IMR-90 (cell line): ENCODE results near the gene MYO1A. TPM values are rescaled to one million over a fixed set of nuclear protein-coding genes. Genes with fewer than 3 reads are reported as not detected.

Source experiments
- ATAC-seq: fragments of 200-7000 bp; cut with Tn5 transposase; 2 replicates; pipeline ENCODE4 v1.9.1; 2020; ENCODE audit warnings: low read depth, mild to moderate bottlenecking, moderate library complexity
- BruUV-seq: library from RNA; stranded (reverse); fragments of 400-500 nt; replicated peaks from 2 replicates; lab custom pipeline; 2021; lab: Mats Ljungman, UMichigan
- CTCF ChIA-PET: fragments of 300-600 bp; formaldehyde crosslinking; extraction: SDS; loops from one replicate; lab custom pipeline; 2021; ENCODE audit warnings: antibody characterized with exemption; lab: Yijun Ruan, JAX
- POLR2A ChIA-PET: fragments of 300-600 bp; sonication (Branson Sonifier 250); formaldehyde crosslinking; loops from one replicate; lab custom pipeline; 2022; ENCODE audit warnings: antibody characterized with exemption; ENCODE audit not compliant: unreplicated experiment; lab: Charles Lee
- DNase-seq: peaks from one replicate; pipeline ENCODE4 v3.0.0; 2013
- H2AFZ ChIP-seq: replicated peaks from 2 replicates; pipeline ENCODE3; 2013; ENCODE audit warnings: low read length, mild to moderate bottlenecking; ENCODE audit not compliant: poor library complexity
- H2AK5ac ChIP-seq: 2 replicates; pipeline ENCODE4 v1.6.1; 2013; ENCODE audit warnings: low read depth, low read length, inconsistent platforms
- H2AK9ac ChIP-seq: replicated peaks from 2 replicates; pipeline ENCODE3; 2013; ENCODE audit warnings: mild to moderate bottlenecking, low read depth, low read length, moderate library complexity; ENCODE audit not compliant: poor library complexity
- H2BK120ac ChIP-seq: 2 replicates; pipeline ENCODE4 v1.6.1; 2013; ENCODE audit warnings: low read depth, low read length, inconsistent platforms
- H2BK15ac ChIP-seq: 3 replicates; pipeline ENCODE4 v1.6.1; 2013; ENCODE audit warnings: low read depth, low read length, inconsistent platforms
- H2BK20ac ChIP-seq: 2 replicates; pipeline ENCODE4 v1.6.1; 2013; ENCODE audit warnings: low read depth, mild to moderate bottlenecking, inconsistent platforms, low read length, moderate library complexity
- H2BK5ac ChIP-seq: 2 replicates; pipeline ENCODE4 v1.6.1; 2013; ENCODE audit warnings: mild to moderate bottlenecking, low read depth, low read length, inconsistent platforms; ENCODE audit not compliant: poor library complexity, severe bottlenecking
- H3K14ac ChIP-seq: replicated peaks from 2 replicates; pipeline ENCODE4 v1.6.1; 2013; ENCODE audit warnings: low read depth, low read length, inconsistent platforms
- H3K18ac ChIP-seq: 2 replicates; pipeline ENCODE4 v1.6.1; 2013; ENCODE audit warnings: low read depth, low read length, control low read depth
- H3K23ac ChIP-seq: 2 replicates; pipeline ENCODE4 v1.6.1; 2013; ENCODE audit warnings: low read depth, low read length, inconsistent platforms
- H3K27ac ChIP-seq: 2 replicates; pipeline ENCODE4 v1.5.1; 2013; ENCODE audit warnings: mild to moderate bottlenecking, control low read depth, low read length; ENCODE audit not compliant: insufficient read depth
- H3K27me3 ChIP-seq: 2 replicates; pipeline ENCODE4 v1.6.1; 2013; ENCODE audit warnings: low read length; ENCODE audit not compliant: control insufficient read depth, insufficient read depth
- H3K36me3 ChIP-seq: 2 replicates; pipeline ENCODE4 v1.6.1; 2013; ENCODE audit warnings: low read length, mixed read lengths; ENCODE audit not compliant: control insufficient read depth, insufficient read depth
- H3K4ac ChIP-seq: 2 replicates; pipeline ENCODE4 v1.6.1; 2013; ENCODE audit warnings: low read depth, low read length, inconsistent platforms
- H3K4me1 ChIP-seq: 2 replicates; pipeline ENCODE4 v1.6.1; 2013; ENCODE audit warnings: low read length, mixed read lengths; ENCODE audit not compliant: control insufficient read depth, insufficient read depth
- H3K4me2 ChIP-seq: 2 replicates; pipeline ENCODE4 v1.6.1; 2013; ENCODE audit warnings: low read depth, mild to moderate bottlenecking, control low read depth, low read length, moderate library complexity
- H3K4me3 ChIP-seq: 2 replicates; pipeline ENCODE4 v1.5.1; 2013; ENCODE audit warnings: low read depth, mild to moderate bottlenecking, control low read depth, low read length, moderate library complexity; ENCODE audit not compliant: insufficient read depth
- H3K56ac ChIP-seq: 2 replicates; pipeline ENCODE4 v1.6.1; 2013; ENCODE audit warnings: low read length, inconsistent platforms; ENCODE audit not compliant: insufficient read depth; ENCODE audit errors: extremely low read depth
- H3K79me1 ChIP-seq, 2 experiments: 2 replicates each; pipeline ENCODE4 v1.6.1; 2013; ENCODE audit warnings: low read length in 2 of 2, inconsistent platforms in 1 of 2, low read depth in 1 of 2
- H3K9ac ChIP-seq: 2 replicates; pipeline ENCODE4 v1.6.1; 2013; ENCODE audit warnings: low read depth, low read length, control low read depth
- H3K9me1 ChIP-seq: 2 replicates; pipeline ENCODE4 v1.6.1; 2013; ENCODE audit warnings: low read length, inconsistent platforms; ENCODE audit not compliant: insufficient read depth
- H3K9me3 ChIP-seq: 2 replicates; pipeline ENCODE4 v1.6.1; 2013; ENCODE audit warnings: low read length; ENCODE audit not compliant: control insufficient read depth, insufficient read depth
- H4K20me1 ChIP-seq: 2 replicates; pipeline ENCODE4 v1.6.1; 2013; ENCODE audit warnings: low read length, inconsistent platforms; ENCODE audit not compliant: insufficient read depth
- H4K5ac ChIP-seq: 2 replicates; pipeline ENCODE4 v1.6.1; 2013; ENCODE audit warnings: mild to moderate bottlenecking, low read depth, low read length, control low read depth
- H4K8ac ChIP-seq, 2 experiments: 2 replicates each; pipeline ENCODE4 v1.6.1; 2013; ENCODE audit warnings: low read depth in 2 of 2, low read length in 2 of 2, control low read depth in 1 of 2, inconsistent platforms in 1 of 2
- H4K91ac ChIP-seq: 2 replicates; pipeline ENCODE4 v1.6.1; 2013; ENCODE audit warnings: low read depth, low read length, inconsistent platforms; ENCODE audit not compliant: insufficient read depth
- BHLHE40 ChIP-seq: fragments of 150-350 bp; IDR thresholded peaks from 2 replicates; pipeline ENCODE4 v1.6.1; 2016; ENCODE audit warnings: mild to moderate bottlenecking, low read depth, low read length
- CEBPB ChIP-seq: IDR thresholded peaks from 2 replicates; pipeline ENCODE4 v1.6.1; 2012; ENCODE audit warnings: low read depth, low read length, improper control_type of control experiment
- CHD1 ChIP-seq: IDR thresholded peaks from 2 replicates; pipeline ENCODE4 v1.6.1; 2012; ENCODE audit warnings: low read depth, low read length, improper control_type of control experiment
- FOS ChIP-seq: fragments of 150-350 bp; IDR thresholded peaks from 2 replicates; pipeline ENCODE4 v1.6.1; 2016; ENCODE audit warnings: low read depth, low read length
- MAFK ChIP-seq: IDR thresholded peaks from 2 replicates; pipeline ENCODE4 v1.6.1; 2012; ENCODE audit warnings: low read depth, low read length, improper control_type of control experiment
- MAZ ChIP-seq: IDR thresholded peaks from 2 replicates; pipeline ENCODE4 v1.6.1; 2012; ENCODE audit warnings: low read depth, mild to moderate bottlenecking, low read length, improper control_type of control experiment, moderate library complexity, borderline replicate concordance
- MXI1 ChIP-seq: IDR thresholded peaks from 2 replicates; pipeline ENCODE4 v1.6.1; 2012; ENCODE audit warnings: low read depth, mild to moderate bottlenecking, low read length, moderate library complexity, borderline replicate concordance
- NFE2L2 ChIP-seq: fragments of 150-350 bp; IDR thresholded peaks from 2 replicates; pipeline ENCODE4 v1.6.1; 2016; ENCODE audit warnings: low read depth, mild to moderate bottlenecking, low read length
- POLR2A ChIP-seq: IDR thresholded peaks from 2 replicates; pipeline ENCODE4 v1.6.1; 2012; ENCODE audit warnings: mild to moderate bottlenecking, low read depth, low read length
- RAD21 ChIP-seq: IDR thresholded peaks from 2 replicates; pipeline ENCODE4 v1.6.1; 2012; ENCODE audit warnings: low read length, improper control_type of control experiment
- RCOR1 ChIP-seq: IDR thresholded peaks from 2 replicates; pipeline ENCODE4 v1.6.1; 2012; ENCODE audit warnings: mild to moderate bottlenecking, low read length, improper control_type of control experiment; ENCODE audit not compliant: insufficient replicate concordance
- RFX5 ChIP-seq: IDR thresholded peaks from 2 replicates; pipeline ENCODE4 v1.8.0; 2012; ENCODE audit warnings: low read depth, mild to moderate bottlenecking, low read length, moderate library complexity
- SMC3 ChIP-seq: fragments of 150-350 bp; IDR thresholded peaks from 2 replicates; pipeline ENCODE4 v1.6.1; 2016; ENCODE audit warnings: low read depth, mild to moderate bottlenecking, antibody characterized with exemption, low read length, moderate library complexity
- WGBS, 2 experiments: methylation state at CpG; one replicate each; pipeline versions ENCODE4 v1.1.5 to v1.1.7; 2013; ENCODE audit warnings: missing lambda C conversion rate in 2 of 2; ENCODE audit not compliant: insufficient read length in 1 of 2; ENCODE audit errors: extremely low coverage in 2 of 2; 5-methylcytosine and 5-hydroxymethylcytosine counted together
- dilution Hi-C: fragments of 300-500 bp; cut with HindIII; formaldehyde crosslinking; loops from one replicate; pipeline ENCODE4 v1.14.3; 2018; ENCODE audit warnings: low sequenced_read_pairs; ENCODE audit not compliant: unreplicated experiment
- in situ Hi-C: fragments of 300-500 bp; cut with MboI; formaldehyde crosslinking; loops from 3 replicates; pipeline ENCODE4 v1.14.3; 2019; ENCODE audit warnings: low sequenced_read_pairs, inconsistent platforms, mixed read lengths
- intact Hi-C: fragments of 100-400 bp; cut with micrococcal nuclease; formaldehyde crosslinking; loops from 2 replicates; pipeline ENCODE4 v1.10.0; 2022
- polyA plus RNA-seq, 3 experiments: library from polyadenylated mRNA; depleted of rRNA; stranded (reverse); fragments of >200 nt; gene quantifications; 2 replicates each; pipeline ENCODE4 v1.2.3, GENCODE V29; 2012; ENCODE audit warnings: low replicate concordance in 1 of 3
- total RNA-seq: library from RNA; depleted of rRNA; stranded (reverse); fragments of >200 nt; gene quantifications from 2 replicates; pipeline ENCODE4 v1.2.3, GENCODE V29; 2012
- TF ChIP-seq, protein P1 (sequence below): fragments of 150-350 bp; IDR thresholded peaks from 2 replicates; pipeline ENCODE4 v1.6.1; 2016; ENCODE audit warnings: low read depth, mild to moderate bottlenecking, low read length, moderate library complexity, borderline replicate concordance
- TF ChIP-seq, protein P2 (sequence below): conservative IDR thresholded peaks from 2 replicates; pipeline ENCODE4 v1.5.1; 2012; ENCODE audit warnings: mild to moderate bottlenecking, low read depth, low read length, improper control_type of control experiment

MYO1A gene
- total and polyA plus RNA-seq, 2 of the 4 experiments (the other 2 are of a cell fraction) = under 0.01 TPM; not detected in 1

DNA sequence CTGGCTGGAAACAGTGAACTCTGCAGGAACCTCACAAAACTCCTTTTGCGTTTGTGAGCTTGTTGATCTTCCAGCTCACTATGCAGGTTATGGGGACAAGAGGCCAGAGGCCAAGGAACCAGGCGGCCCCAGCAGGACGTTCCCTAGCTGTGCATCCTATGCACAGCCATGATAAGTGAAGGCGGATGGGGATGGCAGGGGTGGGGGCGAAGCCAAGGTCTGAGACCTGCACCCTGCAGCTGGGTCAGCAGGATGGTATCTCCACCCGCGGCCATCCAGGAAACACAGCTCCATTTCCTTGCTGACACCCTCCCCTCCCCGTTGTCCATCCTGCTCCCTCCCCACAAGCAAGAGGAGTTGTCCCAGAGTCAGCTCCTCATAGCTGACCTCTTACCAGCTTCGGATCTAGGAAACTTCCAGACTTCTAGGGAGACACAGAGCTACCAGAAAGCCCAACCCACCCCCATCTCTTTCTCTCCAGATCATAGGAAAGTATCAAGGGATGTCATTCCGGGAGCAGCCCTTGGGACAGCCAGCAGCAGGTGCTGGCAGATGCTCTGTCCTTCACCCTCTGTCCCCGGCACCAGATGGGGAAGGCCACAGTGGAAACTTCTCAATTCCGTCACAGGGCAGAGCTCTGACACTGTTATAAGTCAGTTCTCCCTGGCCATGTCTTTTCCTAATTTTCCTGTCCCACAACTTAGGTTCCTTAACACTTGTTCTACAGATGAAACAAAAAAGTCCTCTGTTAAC lies 53.0 kb downstream of the MYO1A start:
- ATAC-seq = no peak
- no peak for TF ChIP-seq FOS
- no peak for TF ChIP-seq RCOR1
- TF ChIP-seq POLR2A = no peak
- TF ChIP-seq MXI1 = no peak
- TF ChIP-seq NFE2L2 = no peak
- TF ChIP-seq RAD21 = no peak
- TF ChIP-seq MAFK = no peak
- TF ChIP-seq RFX5 = no peak
- TF ChIP-seq, protein P1, sequence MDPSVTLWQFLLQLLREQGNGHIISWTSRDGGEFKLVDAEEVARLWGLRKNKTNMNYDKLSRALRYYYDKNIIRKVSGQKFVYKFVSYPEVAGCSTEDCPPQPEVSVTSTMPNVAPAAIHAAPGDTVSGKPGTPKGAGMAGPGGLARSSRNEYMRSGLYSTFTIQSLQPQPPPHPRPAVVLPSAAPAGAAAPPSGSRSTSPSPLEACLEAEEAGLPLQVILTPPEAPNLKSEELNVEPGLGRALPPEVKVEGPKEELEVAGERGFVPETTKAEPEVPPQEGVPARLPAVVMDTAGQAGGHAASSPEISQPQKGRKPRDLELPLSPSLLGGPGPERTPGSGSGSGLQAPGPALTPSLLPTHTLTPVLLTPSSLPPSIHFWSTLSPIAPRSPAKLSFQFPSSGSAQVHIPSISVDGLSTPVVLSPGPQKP = no peak
- TF ChIP-seq, protein P2, sequence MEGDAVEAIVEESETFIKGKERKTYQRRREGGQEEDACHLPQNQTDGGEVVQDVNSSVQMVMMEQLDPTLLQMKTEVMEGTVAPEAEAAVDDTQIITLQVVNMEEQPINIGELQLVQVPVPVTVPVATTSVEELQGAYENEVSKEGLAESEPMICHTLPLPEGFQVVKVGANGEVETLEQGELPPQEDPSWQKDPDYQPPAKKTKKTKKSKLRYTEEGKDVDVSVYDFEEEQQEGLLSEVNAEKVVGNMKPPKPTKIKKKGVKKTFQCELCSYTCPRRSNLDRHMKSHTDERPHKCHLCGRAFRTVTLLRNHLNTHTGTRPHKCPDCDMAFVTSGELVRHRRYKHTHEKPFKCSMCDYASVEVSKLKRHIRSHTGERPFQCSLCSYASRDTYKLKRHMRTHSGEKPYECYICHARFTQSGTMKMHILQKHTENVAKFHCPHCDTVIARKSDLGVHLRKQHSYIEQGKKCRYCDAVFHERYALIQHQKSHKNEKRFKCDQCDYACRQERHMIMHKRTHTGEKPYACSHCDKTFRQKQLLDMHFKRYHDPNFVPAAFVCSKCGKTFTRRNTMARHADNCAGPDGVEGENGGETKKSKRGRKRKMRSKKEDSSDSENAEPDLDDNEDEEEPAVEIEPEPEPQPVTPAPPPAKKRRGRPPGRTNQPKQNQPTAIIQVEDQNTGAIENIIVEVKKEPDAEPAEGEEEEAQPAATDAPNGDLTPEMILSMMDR = no peak
- TF ChIP-seq BHLHE40 = no peak
- TF ChIP-seq SMC3 = no peak
- TF ChIP-seq CHD1 = no peak
- TF ChIP-seq MAZ = no peak
- TF ChIP-seq CEBPB = no peak

More for the DNA sequence above, 53.0 kb downstream of the MYO1A start:
- no peak overlapping the region for H2BK20ac ChIP-seq
- no peak overlapping the region for H3K14ac ChIP-seq
- WGBS, 2 experiments = 78% methylated on average over 2 of the region's 12 CpGs; no CpG with 5 or more reads in 1 of the 2 experiments
- no peak overlapping the region for H3K27ac ChIP-seq
- CTCF ChIA-PET = no interaction called here
- H2AFZ ChIP-seq = no peak overlapping the region
- H3K36me3 ChIP-seq = peaks cover 28% of the 10 kb centered on the region
- POLR2A ChIA-PET = no interaction called here
- peaks cover 6% of the 10 kb centered on the region for H3K4me1 ChIP-seq
- H2BK120ac ChIP-seq = no peak overlapping the region
- no peak overlapping the region for H3K4ac ChIP-seq
- H4K5ac ChIP-seq = no peak overlapping the region
- no peaks in the 10 kb centered on the region for H3K9me3 ChIP-seq
- H4K8ac ChIP-seq = no peak overlapping the region
- no peak for DNase-seq
- dilution Hi-C loops (no loop called here), intact Hi-C loops (no loop called here), in situ Hi-C loops (loop anchor here (25.0 kb wide), 1 partner anchor 485 kb away; the partner anchor contains the start of gene RBMS2)
- no peak overlapping the region for H3K9ac ChIP-seq
- no peak overlapping the region for H3K23ac ChIP-seq
- no peak overlapping the region for H3K56ac ChIP-seq
- no peak overlapping the region for H2BK15ac ChIP-seq
- peaks cover 11 to 41% of the 10 kb centered on the region in 2 experiments for H3K79me1 ChIP-seq
- no TSS peak for BruUV-seq
- H3K27me3 ChIP-seq = no peaks in the 10 kb centered on the region
- H3K4me3 ChIP-seq = no peak overlapping the region
- H3K9me1 ChIP-seq = peaks cover 17% of the 10 kb centered on the region
- no peak overlapping the region for H4K91ac ChIP-seq
- no peak overlapping the region for H2AK9ac ChIP-seq
- H2BK5ac ChIP-seq = no peak overlapping the region
- no peak overlapping the region for H3K18ac ChIP-seq
- H3K4me2 ChIP-seq = no peak overlapping the region
- H2AK5ac ChIP-seq = no peak overlapping the region
- peaks cover 35% of the 10 kb centered on the region for H4K20me1 ChIP-seq
